NCI-H2107 treated with DMSO at 0.1 percent for 48 hours (cell line): ENCODE results near the gene CASP2.

Experiments used
- DNase-seq: peaks from one replicate; lab custom pipeline; 2025; ENCODE audit not compliant: unreplicated experiment; lab: John Stamatoyannopoulos, UW

CASP2 gene

DNA sequence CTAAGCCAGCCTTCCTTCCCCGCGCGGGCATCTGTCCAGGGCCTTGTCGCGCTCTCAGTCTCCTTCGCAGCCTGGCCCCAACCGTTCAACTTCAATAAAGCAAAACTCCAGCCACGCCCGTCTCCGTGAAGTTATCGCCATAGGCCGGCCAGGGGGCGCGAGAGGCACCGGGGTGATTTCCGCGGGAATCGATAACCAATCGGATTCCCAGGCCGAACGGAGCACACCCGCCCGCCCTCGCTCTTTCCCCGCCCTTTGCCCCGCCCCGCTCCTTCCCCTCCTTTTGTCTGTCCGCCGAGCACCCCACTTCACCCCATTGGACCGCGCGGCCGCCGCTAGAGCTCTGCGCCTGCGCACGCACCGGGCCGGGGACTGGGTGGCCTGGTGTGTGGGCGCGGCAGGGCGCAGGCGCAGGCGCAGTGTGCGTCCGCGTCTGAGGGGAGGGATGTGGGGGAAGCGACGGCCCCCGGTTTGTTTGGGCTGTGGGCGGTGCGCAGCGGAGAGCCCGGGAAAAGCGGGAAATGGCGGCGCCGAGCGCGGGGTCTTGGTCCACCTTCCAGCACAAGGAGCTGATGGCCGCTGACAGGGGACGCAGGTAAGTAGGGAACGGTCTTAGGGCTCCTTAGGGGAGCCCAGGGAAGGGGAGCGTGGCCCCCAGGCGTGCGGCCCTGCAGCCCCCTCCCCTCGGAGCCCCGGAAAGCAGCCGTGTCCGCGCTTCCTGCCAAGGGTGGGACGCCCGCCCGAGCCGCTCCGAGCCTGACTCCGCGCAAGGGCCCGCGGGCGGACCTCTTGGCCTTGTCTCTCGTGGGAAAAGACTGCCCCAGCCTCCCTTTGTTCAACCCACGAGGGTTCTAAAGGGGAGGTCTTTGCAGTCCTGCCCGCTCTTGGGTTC lies at the start of gene CASP2:
Gene CASP2, plus strand, starts transcription at position 417 of the 892 bp plus-strand sequence. Its CDS starts 105 bp downstream, at position 522.
- DNase-seq = peak; percentile 90

DNA sequence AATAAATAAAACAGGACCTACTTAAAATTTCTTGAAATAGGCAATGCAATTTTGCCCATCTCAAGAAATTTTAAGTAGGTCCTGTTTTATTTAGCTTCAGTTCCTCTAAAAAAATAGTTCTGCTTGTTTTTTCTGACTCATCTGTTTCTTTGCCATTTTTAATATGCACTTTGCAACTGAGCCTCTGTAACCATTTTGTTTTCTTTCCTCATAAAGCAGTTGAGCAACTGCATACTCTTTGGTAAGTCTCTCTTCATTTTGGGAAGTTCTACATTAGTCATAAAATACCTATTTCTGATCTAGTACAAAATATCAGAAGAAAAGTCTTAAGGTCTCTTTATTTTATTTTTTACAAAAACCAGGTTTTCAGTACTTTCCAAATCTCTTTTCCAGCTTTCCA lies 48.3 kb upstream of the CASP2 start:
- no peak for DNase-seq

DNA sequence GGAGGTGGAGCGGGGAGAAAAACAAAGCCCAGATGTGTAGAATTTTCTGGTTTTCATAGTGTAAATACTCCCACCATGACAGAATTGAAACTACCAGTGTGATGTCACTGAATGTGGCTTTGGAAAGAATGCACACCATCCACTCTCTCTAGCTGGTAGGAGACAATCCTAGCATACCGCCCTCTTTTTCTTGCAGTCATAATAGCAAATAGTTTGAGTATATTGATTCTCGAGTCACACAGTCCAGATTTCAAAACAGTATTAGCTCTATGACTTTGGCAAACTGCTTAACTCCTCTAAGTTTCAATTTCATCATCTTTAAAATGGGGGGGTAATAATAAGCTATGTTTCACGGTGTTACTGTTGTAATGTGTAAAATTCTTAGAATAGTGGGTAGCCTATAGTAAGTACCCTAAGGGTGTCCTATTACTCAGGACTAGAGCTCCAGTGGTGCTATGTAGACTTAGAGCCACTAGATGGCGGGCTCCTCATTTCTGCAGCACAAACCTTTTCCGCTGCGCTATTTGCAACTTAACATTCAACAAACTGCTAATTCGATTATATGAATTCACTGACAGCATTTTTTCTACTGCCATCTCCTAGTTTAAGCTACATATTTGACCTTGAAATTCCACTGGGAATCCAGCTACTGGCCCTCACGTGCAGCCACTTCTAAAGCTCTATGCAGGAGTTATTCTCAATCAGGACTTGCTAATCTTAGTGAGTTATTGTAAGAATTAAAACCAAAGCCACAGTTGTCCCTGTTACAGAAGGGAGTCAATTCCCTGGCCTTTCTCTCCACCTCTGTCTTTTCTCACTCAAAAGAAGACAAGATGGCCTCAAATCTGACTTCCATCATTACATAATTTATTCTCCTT lies 47.6 kb upstream of the CASP2 start:
- peak; percentile 73 for DNase-seq

DNA sequence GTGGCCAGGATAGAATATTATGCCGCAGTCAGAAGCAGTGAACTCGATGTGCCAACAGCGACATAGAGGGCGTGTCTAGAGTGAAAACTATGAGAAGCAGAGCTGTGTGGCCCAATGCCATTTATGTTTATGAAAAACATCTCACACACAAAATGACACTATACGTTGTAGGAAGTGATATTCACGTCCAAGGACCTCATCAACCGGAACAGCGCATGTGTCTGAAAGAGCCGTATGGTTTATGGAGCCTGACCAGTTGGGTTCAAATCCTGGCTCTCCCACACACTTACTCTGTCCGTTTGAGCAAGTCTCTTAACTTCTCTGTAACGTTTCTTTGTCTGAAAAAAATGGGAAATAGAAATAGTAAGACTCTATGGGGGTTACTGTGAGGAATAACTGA lies 45.8 kb upstream of the CASP2 start:
- DNase-seq = no peak

DNA sequence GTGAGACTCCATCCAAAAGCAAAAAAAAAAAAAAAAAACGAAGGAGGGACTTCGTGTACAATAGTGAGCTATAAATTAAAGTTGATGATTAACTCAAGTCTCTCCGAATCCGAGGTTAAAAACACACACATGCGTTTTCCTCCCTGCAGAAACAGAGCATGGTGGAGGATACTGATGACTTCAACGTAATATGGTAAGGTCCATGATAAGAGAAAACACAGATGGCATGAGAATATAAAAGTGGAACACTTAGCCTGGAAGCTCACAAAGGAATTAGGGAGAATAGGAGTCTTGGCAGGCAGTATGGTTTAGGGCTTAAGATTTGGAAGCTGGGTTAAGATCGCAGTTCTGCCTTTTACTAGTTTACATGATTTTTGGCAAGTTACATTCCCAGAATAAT lies 45.0 kb upstream of the CASP2 start:
- no peak for DNase-seq

DNA sequence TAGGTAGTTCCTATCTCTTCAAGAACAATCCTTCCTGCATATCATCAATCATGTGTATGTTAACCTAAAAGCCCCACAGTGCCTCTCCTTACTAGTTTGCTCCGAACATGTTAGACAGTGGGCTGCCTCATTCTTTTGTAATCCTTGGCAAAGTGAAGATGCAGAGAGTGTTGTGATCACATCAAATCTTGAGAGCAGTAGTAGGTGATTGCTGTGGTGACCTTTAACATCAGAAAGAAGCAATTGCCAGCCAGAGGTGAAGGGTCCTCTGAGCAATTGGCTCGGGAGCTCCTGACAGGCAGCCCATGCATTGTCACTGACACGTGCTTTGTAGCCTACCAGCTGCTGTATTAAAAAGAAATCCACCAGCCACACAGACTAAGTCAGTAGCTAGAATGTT lies 44.5 kb upstream of the CASP2 start:
- DNase-seq = no peak

DNA sequence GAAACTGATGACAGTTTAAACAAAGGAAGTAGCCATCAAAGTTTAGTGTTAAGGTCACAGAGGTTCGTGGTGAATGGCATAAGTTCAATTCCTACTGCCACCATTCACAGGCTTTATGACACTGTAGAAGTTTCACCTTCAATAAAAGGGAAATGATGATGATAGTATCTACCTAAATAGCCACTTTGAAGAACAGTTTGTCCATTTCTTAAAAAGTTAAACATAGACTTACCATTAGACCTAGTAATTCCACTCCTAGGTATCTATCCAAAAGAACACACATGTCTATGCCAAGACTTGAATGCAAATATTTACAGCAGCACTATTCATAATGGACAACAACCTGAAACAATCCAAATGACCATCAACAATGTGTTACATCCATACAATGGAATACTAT lies 43.8 kb upstream of the CASP2 start:
- no peak for DNase-seq

DNA sequence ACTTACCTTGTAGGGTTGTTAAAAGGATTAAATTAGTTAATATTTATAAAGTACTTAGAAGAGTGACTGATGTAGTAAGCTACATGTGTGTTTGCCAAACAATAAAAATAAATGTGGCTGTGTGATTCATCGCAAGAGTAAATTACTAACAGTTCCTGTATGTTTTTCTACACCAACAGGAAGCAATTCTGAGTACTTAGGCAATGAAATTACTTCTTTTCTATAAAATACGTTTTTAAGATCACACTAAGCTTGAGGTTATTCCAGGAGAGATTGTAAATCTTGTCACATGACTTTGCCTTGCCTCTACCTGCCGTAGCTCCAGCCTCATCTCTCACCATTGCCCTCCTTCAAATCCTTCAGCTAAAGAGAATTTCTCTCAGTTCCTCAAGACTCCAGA lies 43.0 kb upstream of the CASP2 start:
- DNase-seq = no peak

DNA sequence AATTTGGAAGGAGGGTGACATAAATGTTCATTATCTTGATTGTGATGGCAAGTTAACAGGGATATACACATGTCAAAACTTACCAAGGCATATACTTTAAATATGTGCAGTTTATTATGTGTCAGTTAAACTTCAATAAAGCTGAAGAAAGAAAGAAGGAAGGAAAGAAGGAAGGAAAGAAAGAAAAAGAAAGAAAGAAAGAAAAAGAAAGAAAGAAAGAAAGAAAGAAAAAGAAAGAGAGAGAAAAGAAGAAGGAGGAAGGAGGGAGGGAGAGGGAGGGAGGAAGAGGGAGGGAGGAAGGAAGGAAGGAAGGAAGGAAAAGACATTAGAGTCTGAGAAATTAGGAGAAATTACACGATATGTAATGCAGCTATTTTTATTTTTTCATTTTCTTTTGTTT lies 40.8 kb upstream of the CASP2 start:
- DNase-seq = no peak

DNA sequence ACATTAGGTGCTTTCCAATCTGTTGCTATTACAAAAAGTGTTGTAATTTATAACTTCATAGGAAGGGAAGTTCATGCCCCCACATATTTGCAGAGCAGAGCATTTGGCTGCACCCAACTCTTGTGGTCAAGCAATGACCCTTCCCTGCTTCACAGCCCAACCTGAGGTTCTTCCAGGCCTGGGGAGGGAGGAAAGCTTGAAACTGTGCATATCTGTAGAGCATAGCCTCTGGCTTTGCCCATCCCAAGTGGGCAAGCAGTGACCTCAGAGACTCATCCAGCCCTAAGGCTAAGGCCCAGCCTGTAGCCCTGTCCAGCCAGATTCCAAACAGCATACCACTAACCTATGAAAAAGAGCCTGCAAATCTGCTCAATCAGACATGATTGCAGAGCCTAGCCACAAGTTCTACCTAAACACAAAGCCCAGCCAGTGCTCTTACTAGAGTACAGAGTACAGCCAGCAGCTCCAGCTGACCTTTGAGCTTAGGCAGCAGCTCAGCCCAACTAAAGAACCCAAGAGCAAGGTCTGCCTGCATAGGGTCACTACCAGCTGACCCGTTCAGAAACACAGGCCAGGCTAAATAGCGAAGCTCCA lies 39.3 kb upstream of the CASP2 start:
- DNase-seq = no peak

DNA sequence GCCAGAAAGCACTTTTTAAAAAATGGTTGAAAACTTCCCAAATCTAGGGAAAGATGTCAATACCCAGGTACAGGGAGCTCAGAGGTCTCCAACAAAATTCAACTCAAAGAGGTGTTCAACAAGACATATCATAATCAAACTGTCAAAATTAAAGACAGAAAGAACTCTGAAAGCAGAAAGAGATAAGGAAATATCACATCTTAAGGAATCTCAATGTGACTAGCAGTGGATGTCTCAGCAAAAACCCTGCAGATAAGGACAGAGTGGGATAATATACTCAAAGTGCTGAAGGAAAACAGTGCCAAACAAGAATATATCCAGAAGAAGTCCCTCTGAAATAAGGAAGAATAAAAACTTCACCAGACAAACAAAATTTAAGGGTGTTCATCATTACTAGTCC lies 38.0 kb upstream of the CASP2 start:
- DNase-seq = no peak

DNA sequence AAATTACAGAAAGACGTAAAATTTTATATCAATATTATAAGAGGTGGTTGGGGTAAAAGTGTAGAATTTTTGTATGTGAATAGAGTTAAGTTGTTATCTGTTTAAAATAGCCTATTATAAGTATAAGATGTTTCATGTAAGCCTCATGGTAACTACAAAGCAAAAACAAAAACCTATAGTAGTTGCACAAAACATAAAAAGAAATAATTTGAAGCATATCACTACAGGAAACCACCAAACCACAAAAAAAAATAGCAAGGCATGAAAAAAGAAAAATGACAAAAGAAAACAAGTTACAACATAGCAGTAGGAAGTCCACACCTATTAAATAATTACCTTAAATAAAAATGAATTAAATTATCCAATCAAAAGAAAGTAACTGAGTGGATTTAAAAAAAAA lies 37.3 kb upstream of the CASP2 start:
- no peak for DNase-seq

DNA sequence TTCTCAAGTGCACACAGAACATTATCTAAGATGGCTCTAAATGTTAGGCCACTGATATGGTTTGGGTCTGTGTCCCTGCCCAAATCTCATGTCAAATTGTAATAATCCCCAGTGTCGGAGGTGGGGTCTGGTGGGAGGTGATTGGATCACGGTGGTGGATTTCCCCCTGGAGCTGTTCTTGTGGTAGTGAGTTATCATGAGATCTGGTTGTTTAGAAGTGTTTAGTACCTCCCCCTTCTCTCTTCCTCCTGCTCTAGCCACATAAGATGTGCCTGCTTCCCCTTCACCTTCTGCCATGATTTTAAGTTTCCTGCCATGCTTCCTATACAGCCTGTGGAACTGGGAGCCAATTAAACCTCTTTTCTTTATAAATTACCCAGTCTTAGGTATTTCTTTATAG lies 36.1 kb upstream of the CASP2 start:
- DNase-seq = no peak

DNA sequence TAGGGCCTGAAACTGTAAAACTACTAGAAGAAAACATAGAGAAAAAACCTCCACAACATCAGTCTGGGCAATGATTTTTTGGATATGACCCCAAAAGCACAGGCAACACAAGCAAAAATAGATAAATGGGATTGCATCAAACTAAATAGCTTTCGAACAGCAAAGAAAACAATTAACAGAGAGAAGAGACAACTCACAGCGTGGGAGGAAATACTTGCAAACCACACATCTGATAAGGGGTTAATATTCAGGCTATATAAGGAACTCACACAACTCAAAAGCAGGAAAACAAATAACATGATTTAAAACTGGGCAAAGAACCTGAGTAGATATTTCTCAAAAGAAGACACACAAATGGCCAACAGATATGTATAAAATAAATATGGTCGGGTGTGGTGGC lies 32.6 kb upstream of the CASP2 start:
- DNase-seq = no peak

DNA sequence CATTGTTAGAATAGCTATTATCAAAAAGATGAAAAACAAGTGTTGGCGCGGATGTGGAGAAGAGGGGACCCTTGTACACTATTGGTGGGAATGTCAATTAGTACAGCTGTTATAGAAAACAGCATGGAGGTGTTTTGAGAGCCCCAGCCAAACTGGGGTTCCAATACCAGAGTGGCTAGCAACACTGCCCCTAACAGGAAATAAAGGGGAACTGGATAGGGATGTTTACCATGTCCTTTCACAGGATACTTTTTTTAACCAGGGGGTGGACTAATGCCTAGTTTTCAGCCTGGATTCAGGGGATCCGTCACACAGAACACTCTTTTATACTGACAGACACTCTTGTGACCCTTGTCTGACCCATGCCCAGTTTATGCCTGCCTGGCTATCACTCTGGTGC lies 31.8 kb upstream of the CASP2 start:
- DNase-seq = no peak

DNA sequence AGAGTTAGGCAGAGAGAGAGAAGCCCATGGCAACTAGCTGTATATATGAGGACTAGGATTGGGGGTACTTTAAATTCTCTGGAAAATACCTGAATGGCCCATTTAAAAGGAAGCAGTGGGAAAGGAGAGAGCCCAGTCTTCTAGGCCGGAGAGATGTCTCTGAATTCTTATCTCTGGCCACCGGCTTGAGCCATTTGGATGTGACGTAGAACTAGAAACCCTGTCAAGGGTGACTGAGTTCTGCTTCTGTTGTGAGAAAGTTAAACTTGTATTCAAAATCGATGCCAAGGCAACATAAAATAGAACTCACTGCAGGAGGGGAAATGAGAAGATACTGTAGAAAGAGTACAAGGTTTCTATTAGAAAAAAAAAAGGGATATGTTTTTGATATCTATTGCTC lies 31.2 kb upstream of the CASP2 start:
- no peak for DNase-seq

DNA sequence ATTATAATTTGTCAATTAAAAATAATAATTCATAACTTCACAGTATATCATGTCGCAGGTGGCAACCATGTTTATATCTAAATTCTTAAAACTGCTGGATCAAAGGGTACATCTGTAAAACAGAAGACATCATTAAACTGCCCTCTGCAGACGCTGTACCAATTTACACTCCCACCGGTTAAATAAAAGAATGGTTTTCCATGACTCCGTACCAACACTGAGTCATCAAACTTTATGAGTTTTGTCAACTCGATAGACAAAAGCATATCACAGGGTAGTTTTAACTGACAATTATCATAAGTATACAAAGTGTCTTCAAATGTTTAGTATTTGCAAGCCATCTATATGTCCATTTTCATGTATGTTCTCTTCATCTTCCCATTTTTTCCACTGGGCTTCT lies 30.6 kb upstream of the CASP2 start:
- no peak for DNase-seq

DNA sequence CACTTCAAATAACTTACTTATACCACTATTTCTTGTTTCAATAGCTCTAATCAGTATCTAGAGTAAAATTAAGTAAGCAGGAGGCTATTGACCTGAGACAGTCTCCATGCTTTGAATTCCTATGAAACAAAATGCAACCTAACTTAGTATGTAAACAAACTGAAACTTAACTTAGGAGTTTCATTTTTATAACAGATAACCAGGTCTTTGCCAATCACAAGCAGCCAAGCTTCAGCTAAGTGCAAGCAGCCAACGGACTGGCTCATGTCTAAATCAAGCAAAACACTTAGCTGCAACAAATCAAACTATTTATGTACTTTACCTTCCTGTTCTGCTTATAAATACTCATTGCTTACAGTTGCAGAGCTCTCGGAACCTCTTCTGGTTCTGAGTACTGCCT lies 29.3 kb upstream of the CASP2 start:
- DNase-seq = no peak

DNA sequence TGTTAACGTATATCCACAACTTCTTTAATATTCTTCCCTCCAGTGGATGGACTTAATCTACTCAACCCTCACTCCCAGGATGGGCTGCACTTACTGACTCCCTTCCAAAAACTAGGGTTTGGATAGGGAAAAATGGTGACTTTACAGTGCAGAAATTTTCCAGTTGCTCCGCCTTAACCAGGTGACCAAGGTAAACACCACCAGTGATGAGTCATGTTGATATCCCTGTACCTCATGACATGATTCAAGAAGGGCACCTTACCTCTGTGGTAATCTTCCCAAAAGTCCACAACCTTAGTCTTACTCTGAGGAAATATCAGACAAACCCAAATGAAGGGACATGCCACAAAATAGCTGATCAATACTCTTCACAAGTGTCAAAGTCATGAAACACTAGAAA lies 28.4 kb upstream of the CASP2 start:
- no peak for DNase-seq

DNA sequence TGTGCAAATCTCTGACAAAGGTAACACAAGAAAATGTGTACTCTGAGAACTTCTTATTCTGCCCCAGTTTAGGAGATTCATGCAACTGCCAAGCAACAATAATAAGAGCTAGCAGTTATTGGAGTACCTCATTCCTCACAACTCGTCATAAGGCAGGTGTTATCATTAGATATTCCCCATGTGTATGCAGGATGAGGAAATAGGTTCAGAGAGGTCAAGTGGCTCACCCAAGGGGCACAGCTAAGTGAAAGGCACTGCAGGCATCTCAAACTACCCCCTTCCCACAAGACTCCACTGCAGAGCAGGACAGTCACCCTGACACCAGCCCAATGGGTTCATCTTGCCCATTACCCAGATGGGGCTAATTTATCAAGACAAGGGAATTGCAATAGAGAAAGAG lies 26.2 kb upstream of the CASP2 start:
- no peak for DNase-seq

DNA sequence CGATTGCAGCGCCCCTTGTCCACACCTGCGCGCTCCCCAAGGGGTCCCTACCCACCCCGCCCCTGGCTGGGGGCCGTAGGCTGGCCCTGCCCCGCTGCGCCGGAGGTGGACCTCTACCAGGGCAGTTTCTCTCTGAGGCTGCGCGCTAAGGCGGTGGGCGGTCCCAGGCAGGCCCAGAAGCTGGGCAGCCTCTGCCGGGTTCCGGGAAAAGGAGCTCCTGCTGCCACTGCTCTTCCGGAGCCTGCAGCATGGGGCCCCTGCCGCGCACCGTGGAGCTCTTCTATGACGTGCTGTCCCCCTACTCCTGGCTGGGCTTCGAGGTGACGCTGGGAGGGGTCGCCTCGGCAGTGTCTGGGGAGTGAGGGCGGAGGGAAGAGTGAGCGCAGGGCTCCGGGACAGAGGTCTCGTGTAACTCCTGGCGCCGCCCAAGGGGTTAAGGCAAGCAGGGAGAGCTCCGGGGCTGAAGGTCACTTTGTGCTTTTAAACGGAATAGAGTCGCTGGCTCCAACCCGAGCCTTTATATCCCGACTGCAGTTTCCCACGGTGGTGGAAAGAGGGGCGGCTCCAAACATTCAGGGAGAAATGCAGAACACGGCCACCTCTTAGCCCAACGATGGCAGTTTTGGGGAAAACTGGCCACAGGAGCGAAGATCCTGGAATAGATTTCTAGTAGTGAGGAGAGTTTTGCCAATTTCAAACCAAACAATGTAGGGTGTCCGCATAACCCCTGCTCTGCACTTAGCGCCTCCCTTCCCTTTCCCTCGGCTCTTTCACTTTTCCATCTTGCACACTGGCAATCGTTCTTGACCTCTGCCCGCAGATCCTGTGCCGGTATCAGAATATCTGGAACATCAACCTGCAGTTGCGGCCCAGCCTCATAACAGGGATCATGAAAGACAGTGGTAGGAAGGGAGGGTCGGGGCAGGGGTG lies 24.6 kb upstream of the CASP2 start, which contains the start of gene GSTK1:
Gene GSTK1, plus strand, starts transcription at position 176 of the 930 bp plus-strand sequence. Its CDS starts 73 bp downstream, at position 249.
- peak; percentile 24 for DNase-seq
